T-cell (primary cell): ENCODE data around the gene CDCA4. TPM values are rescaled to one million over a fixed set of nuclear protein-coding genes. Genes with fewer than 3 reads are reported as not detected.
A peak's percentile ranks its signal among the peaks of the same experiment; 100 is the strongest.

ENCODE experiments used
- ATAC-seq, 4 experiments: fragments of 200-7000 bp in 3 of 4; fragments of 150-1000 bp in 1 of 4; cut with Tn5 transposase; replicated peaks in 1 of 4; 1 replicate in 3 of 4; 2 replicates in 1 of 4; pipeline ENCODE4 v1.10.0; 2021; ENCODE audit warnings: moderate library complexity in 3 of 4, mild to moderate bottlenecking in 2 of 4, moderate number of reproducible peaks in 1 of 4
- CTCF ChIA-PET, 2 donors: fragments of 300-600 bp; sonication (Branson Sonifier 250); formaldehyde crosslinking; loops; one replicate each; lab custom pipeline; 2022; ENCODE audit warnings: antibody characterized with exemption in 2 of 2; lab: Charles Lee
- POLR2A ChIA-PET, 2 donors: fragments of 300-600 bp; sonication (Branson Sonifier 250); formaldehyde crosslinking; loops; one replicate each; lab custom pipeline; 2022; ENCODE audit warnings: antibody characterized with exemption in 2 of 2; lab: Charles Lee
- DNase-seq, 35 experiments: peaks; one replicate each; pipeline versions ENCODE4 v3.0.0 to v3.0.0-alpha.2; 2013 to 2023
- H3K27ac ChIP-seq: one replicate; pipeline ENCODE4 v1.5.1; 2013; ENCODE audit warnings: low read length
- H3K27me3 ChIP-seq, 2 experiments: replicated peaks in 1 of 2; 1 replicate in 1 of 2; 2 replicates in 1 of 2; pipeline versions ENCODE4 v1.6.1 to v1.7.0; 2013; ENCODE audit warnings: low read length in 1 of 2, mixed read lengths in 1 of 2; ENCODE audit not compliant: control insufficient read depth in 2 of 2, insufficient read depth in 2 of 2; ENCODE audit errors: extremely low read depth in 1 of 2
- H3K36me3 ChIP-seq, 2 donors: 1 replicate in 1 of 2; 2 replicates in 1 of 2; pipeline versions ENCODE4 v1.6.1 to v1.7.0; 2013; ENCODE audit warnings: low read length in 1 of 2; ENCODE audit not compliant: control insufficient read depth in 2 of 2, insufficient read depth in 1 of 2; ENCODE audit errors: extremely low read depth in 1 of 2
- H3K4me1 ChIP-seq, 2 experiments: 1 replicate in 1 of 2; 2 replicates in 1 of 2; pipeline versions ENCODE4 v1.6.1 to v1.7.0; 2013; ENCODE audit warnings: low read length in 2 of 2, mixed read lengths in 1 of 2; ENCODE audit not compliant: insufficient read depth in 2 of 2, control insufficient read depth in 1 of 2; ENCODE audit errors: extremely low read depth in 1 of 2
- H3K4me3 ChIP-seq, 2 donors: 1 replicate in 1 of 2; 2 replicates in 1 of 2; pipeline versions ENCODE4 v1.5.1 to v1.7.0; 2013; ENCODE audit warnings: mild to moderate bottlenecking in 2 of 2, low read length in 1 of 2, moderate library complexity in 1 of 2; ENCODE audit not compliant: control insufficient read depth in 1 of 2; ENCODE audit errors: extremely low read depth in 1 of 2
- H3K9me3 ChIP-seq: 2 replicates; pipeline ENCODE4 v1.7.0; 2013
- H3K27ac Mint-ChIP-seq, 2 donors: one replicate each; pipeline ENCODE4 v1.8.0; 2020 to 2021; ENCODE audit warnings: mild to moderate bottlenecking in 2 of 2, mixed read lengths in 2 of 2
- H3K27me3 Mint-ChIP-seq, 2 donors: one replicate each; pipeline ENCODE4 v1.8.0; 2021 to 2022; ENCODE audit warnings: mixed read lengths in 2 of 2
- H3K36me3 Mint-ChIP-seq: one replicate; pipeline ENCODE4 v1.8.0; 2021; ENCODE audit warnings: mixed read lengths
- H3K4me1 Mint-ChIP-seq, 3 donors: one replicate each; pipeline ENCODE4 v1.8.0; 2020 to 2022; ENCODE audit warnings: mixed read lengths in 3 of 3, mild to moderate bottlenecking in 1 of 3
- H3K4me3 Mint-ChIP-seq, 3 donors: one replicate each; pipeline ENCODE4 v1.8.0; 2020 to 2022; ENCODE audit warnings: mild to moderate bottlenecking in 3 of 3, mixed read lengths in 3 of 3, moderate library complexity in 3 of 3
- H3K9me3 Mint-ChIP-seq, 3 donors: one replicate each; pipeline ENCODE4 v1.8.0; 2020 to 2022; ENCODE audit warnings: mixed read lengths in 3 of 3
- WGBS: methylation state at CpG from one replicate; pipeline ENCODE4 v1.1.5; 2013; ENCODE audit warnings: missing lambda C conversion rate; ENCODE audit not compliant: insufficient coverage; 5-methylcytosine and 5-hydroxymethylcytosine counted together
- total RNA-seq, 35 experiments: library from RNA in 6 of 35; stranded (reverse) in 6 of 35; fragments of 120-200 nt in 1 of 35; gene quantifications; one replicate each; pipeline versions ENCODE4 v1.2.1 to v1.2.4 and lab custom pipeline; 2013 to 2026

Gene CDCA4
- total RNA-seq, 5 donors from 2014 or later (not counting 1 experiment from before 2014, with no cell fraction given) = 13.0 to 20.1 (median 15.8) TPM

DNA sequence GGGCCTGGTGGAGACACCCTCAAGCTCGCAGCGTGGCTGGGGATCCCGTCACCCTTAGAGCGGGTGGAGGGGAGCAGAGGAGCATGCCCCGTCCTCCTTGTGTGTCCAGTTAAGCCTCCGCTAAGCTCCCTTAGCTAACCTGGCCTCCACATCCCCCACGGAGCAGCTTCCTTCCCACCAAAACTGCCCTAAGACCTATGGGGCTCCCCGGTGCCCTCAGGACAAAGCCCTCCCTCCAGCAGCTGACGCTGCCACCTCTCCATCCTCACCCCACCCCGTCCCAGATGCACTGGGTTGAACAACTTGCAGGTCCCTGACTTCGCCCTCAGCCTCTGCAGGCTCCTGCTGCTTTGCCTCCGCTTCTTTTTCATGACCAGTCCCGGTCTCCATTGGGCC is 46.7 kb downstream of the CDCA4 start:
- Histone ChIP-seq H3K4me1 (peaks cover 0 to 30% of the 10 kb centered on the region in 2 experiments), H3K27me3 (peaks cover 0 to 72% of the 10 kb centered on the region in 2 experiments), H3K36me3 (no peaks in the 10 kb centered on the region), H3K4me3 (no peak overlapping the region), H3K27ac (no peak overlapping the region), H3K9me3 (no peaks in the 10 kb centered on the region)
- WGBS = 86% methylated on average over 13 of the region's 13 CpGs
- Mint-ChIP-seq H3K27ac (no peak overlapping the region), H3K4me1 (peaks cover 10 to 16% (median 13%) of the 10 kb centered on the region in 3 donors), H3K27me3 (peaks cover 17 to 23% of the 10 kb centered on the region in 2 donors), H3K36me3 (no peaks in the 10 kb centered on the region), H3K4me3 (no peak overlapping the region), H3K9me3 (no peaks in the 10 kb centered on the region)
- no peak for ATAC-seq
- DNase-seq = no peak
- ChIA-PET POLR2A (no interaction called here), CTCF (interaction anchor here (0.5 to 3.6 kb wide), 5 partner anchors 31 to 72 kb away, joined by 3 to 24 read pairs (median 6); partner anchors contain the start of gene CDCA4 (in 1 of the 2))

GRCh38 chr14:104973385-104974145 is 47.3 kb downstream of the CDCA4 start:
- POLR2A ChIA-PET = interaction anchor here in 1 of 2 donors (0.5 kb wide), 1 partner anchor 48 kb away, joined by 5 read pairs; no protein-coding TSS in a partner anchor

DNA sequence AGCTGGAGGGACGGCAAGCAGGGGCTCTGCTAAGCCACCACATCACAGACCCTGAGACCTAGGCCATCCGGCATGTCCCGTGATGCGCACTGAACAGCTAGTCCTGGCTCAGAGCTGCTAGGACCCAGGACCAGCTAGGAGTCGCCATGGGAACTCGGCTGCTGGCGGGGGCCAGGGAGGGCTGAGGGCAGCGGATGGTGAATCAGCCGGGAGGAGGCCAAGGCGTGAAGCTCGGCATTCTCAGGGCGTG is 47.8 kb downstream of the CDCA4 start:
- ATAC-seq (no peak), DNase-seq (peak in 1 of 35 experiments; percentile 1)
- Histone ChIP-seq H3K4me1 (peaks cover 0 to 27% of the 10 kb centered on the region in 2 experiments), H3K36me3 (no peaks in the 10 kb centered on the region), H3K4me3 (no peak overlapping the region), H3K9me3 (no peaks in the 10 kb centered on the region), H3K27me3 (peaks cover 0 to 75% of the 10 kb centered on the region in 2 experiments), H3K27ac (no peak overlapping the region)
- Mint-ChIP-seq H3K27ac (no peak overlapping the region), H3K4me3 (no peak overlapping the region), H3K27me3 (peaks cover 16 to 29% of the 10 kb centered on the region in 2 donors), H3K9me3 (no peaks in the 10 kb centered on the region), H3K4me1 (peaks cover 8 to 14% (median 13%) of the 10 kb centered on the region in 3 donors), H3K36me3 (no peaks in the 10 kb centered on the region)
- CTCF ChIA-PET = interaction anchor here in 1 of 2 donors (1.9 kb wide), 1 partner anchor 48 kb away, joined by 4 read pairs; the partner anchor contains the start of gene CDCA4
- WGBS = 86% methylated on average over 11 of the region's 12 CpGs
- POLR2A ChIA-PET = interaction anchor here (0.5 to 0.6 kb wide), 2 partner anchors 13 to 48 kb away, joined by 4 to 5 read pairs; partner anchors contain the start of gene CLBA1 (in 1 of the 2)

More at GRCh38 chr14:104973385-104974145, 47.3 kb downstream of the CDCA4 start:
- DNase-seq (no peak), ATAC-seq (no peak)
- Mint-ChIP-seq H3K4me1 (peaks cover 9 to 15% (median 13%) of the 10 kb centered on the region in 3 donors), H3K36me3 (no peaks in the 10 kb centered on the region), H3K4me3 (no peak overlapping the region), H3K9me3 (no peaks in the 10 kb centered on the region), H3K27me3 (peaks cover 16 to 25% of the 10 kb centered on the region in 2 donors), H3K27ac (no peak overlapping the region)
- CTCF ChIA-PET = interaction anchor here (0.5 to 3.6 kb wide), 4 partner anchors 32 to 72 kb away, joined by 3 to 24 read pairs (median 5); partner anchors contain the start of gene CDCA4 (in 1 of the 2)
- H3K27ac ChIP-seq = no peak overlapping the region
- 81% methylated on average over 15 of the region's 23 CpGs for WGBS
- peaks cover 0 to 72% of the 10 kb centered on the region in 2 experiments for H3K27me3 ChIP-seq
- peaks cover 0 to 29% of the 10 kb centered on the region in 2 experiments for H3K4me1 ChIP-seq
- no peaks in the 10 kb centered on the region for H3K36me3 ChIP-seq
- H3K4me3 ChIP-seq = no peak overlapping the region
- H3K9me3 ChIP-seq = no peaks in the 10 kb centered on the region

DNA sequence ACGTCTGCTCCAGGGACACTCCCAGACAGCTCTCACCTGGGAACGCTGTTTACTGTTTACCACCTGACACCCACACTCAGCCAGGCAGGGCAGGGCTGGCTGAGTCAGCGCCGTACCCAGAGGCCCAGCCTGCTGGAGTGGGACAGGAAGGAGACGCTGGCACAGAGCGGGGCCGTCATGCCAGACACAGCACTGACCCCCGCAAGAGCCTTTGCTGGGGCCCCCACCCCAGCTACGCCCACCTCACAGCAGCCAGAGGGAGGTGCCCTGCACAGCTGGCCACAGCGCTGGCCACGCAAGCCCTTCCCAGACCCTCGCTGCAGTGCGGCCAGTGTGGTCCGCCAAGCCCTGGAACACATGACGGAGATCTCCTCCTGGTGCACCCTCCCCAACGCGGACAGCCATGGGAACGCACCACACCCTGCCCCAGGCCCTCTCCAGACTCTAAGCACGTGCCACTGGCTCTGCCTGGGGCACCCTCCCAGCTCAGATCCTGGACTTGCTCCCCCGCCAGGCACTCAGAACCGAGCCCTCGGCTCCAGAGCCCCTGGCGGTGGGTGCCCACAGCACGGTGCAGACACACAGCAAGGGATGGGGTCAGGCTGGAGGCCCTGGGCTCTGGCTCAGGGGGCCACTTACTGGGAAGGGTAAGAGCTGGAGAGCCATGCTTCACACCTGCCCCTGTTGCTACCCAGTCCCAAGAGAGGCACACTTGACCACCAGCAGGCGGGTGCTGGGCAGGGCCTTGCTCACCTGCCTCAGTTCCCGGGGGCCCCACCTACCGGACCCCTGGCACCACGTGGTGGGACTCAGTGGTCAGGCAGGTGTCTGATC is 48.4 kb downstream of the CDCA4 start:
- Histone ChIP-seq H3K27me3 (peaks cover 0 to 77% of the 10 kb centered on the region in 2 experiments), H3K4me3 (no peak overlapping the region), H3K9me3 (no peaks in the 10 kb centered on the region), H3K27ac (no peak overlapping the region), H3K36me3 (no peaks in the 10 kb centered on the region), H3K4me1 (peaks cover 0 to 27% of the 10 kb centered on the region in 2 experiments)
- no peak overlapping the region for H3K27ac Mint-ChIP-seq
- no peak overlapping the region for H3K4me3 Mint-ChIP-seq
- H3K27me3 Mint-ChIP-seq = peaks cover 14 to 29% of the 10 kb centered on the region in 2 donors
- DNase-seq = no peak
- H3K36me3 Mint-ChIP-seq = no peaks in the 10 kb centered on the region
- POLR2A ChIA-PET = interaction anchor here (0.5 to 0.6 kb wide), 2 partner anchors 13 to 47 kb away, joined by 4 to 5 read pairs; partner anchors contain the start of gene CLBA1 (in 1 of the 2)
- H3K9me3 Mint-ChIP-seq = no peaks in the 10 kb centered on the region
- WGBS = 80% methylated on average over 26 of the region's 28 CpGs
- CTCF ChIA-PET = no interaction called here
- ATAC-seq = no peak
- H3K4me1 Mint-ChIP-seq = peaks cover 5 to 11% (median 11%) of the 10 kb centered on the region in 3 donors

DNA sequence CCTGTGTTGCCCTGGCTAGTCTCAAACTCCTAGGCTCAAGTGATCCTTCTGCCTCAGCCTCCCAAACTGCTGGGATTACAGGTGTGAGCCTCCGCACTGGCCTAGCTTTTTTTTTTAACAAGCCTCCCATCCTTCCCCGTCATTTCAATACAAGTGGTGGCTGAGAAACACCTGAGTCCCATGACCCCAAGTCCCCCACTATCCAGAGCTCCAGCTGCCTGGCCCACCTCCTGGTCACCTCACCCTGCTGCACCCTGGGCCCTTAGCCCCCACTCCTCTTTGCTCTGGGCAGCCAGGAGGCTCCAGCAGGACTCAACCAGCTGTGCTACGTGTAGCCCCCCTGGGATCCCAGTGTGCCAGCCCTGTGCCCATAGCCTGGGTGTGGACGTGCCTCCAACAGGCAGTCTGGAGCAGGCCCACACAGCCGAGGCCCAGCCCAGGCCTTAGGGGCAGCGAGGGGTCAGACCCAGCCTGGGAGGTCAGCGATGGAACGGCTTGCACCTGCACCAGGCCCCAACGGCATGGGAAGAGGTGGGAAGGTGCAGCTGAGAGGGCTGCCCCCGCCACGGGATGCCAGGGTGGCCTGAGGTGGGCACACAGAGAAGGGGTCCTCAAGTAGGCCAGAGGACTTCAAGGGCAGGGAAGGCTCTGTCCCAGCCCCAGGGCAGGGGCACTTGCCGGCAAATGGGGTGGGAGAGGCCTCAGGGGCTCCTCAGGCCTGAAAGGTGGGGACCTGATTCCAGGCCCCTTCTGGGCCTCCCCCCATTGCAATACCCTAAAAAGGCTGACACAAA is 49.2 kb downstream of the CDCA4 start:
- peaks cover 0 to 23% of the 10 kb centered on the region in 2 experiments for H3K4me1 ChIP-seq
- ChIA-PET POLR2A (no interaction called here), CTCF (no interaction called here)
- no peak overlapping the region for H3K4me3 ChIP-seq
- Mint-ChIP-seq H3K9me3 (no peaks in the 10 kb centered on the region), H3K36me3 (no peaks in the 10 kb centered on the region), H3K4me1 (peaks cover 3 to 8% (median 8%) of the 10 kb centered on the region in 3 donors), H3K27me3 (peaks cover 10 to 29% of the 10 kb centered on the region in 2 donors), H3K4me3 (no peak overlapping the region), H3K27ac (no peak overlapping the region)
- no peaks in the 10 kb centered on the region for H3K9me3 ChIP-seq
- peaks cover 0 to 77% of the 10 kb centered on the region in 2 experiments for H3K27me3 ChIP-seq
- ATAC-seq (no peak), DNase-seq (no peak)
- 83% methylated on average over 11 of the region's 12 CpGs for WGBS
- no peak overlapping the region for H3K27ac ChIP-seq
- no peaks in the 10 kb centered on the region for H3K36me3 ChIP-seq
